ENCODE results near the gene CDKAL1.

- TF ChIP-seq CTCF (IDR thresholded peaks at IDR 0.05) (no peak), EZH2 (IDR thresholded peaks at IDR 0.05) (no peak), EZH2phosphoT487 (IDR thresholded peaks at IDR 0.05) (no peak)
Measured at GRCh38 chr6:20775981-20776380, 241.7 kb downstream of the CDKAL1 start.

Data from neural progenitor cell (in vitro differentiated cells).